ENCODE results near the gene NCAN. TPM values are rescaled to one million over a fixed set of nuclear protein-coding genes. Genes with fewer than 3 reads are reported as not detected.

Gene NCAN
- total and polyA plus RNA-seq, 11 donors, result not detected

- no peak overlapping the region for H3K4me3 ChIP-seq
- no peaks in the 10 kb centered on the region for H3K36me3 ChIP-seq
- no peak for DNase-seq
- no peak overlapping the region for H3K27ac ChIP-seq
- intact Hi-C loops (cut with DNase I), result no loop called here
- no peak for TF ChIP-seq POLR2A (IDR thresholded peaks at IDR 0.05)
- TF ChIP-seq, protein P1, sequence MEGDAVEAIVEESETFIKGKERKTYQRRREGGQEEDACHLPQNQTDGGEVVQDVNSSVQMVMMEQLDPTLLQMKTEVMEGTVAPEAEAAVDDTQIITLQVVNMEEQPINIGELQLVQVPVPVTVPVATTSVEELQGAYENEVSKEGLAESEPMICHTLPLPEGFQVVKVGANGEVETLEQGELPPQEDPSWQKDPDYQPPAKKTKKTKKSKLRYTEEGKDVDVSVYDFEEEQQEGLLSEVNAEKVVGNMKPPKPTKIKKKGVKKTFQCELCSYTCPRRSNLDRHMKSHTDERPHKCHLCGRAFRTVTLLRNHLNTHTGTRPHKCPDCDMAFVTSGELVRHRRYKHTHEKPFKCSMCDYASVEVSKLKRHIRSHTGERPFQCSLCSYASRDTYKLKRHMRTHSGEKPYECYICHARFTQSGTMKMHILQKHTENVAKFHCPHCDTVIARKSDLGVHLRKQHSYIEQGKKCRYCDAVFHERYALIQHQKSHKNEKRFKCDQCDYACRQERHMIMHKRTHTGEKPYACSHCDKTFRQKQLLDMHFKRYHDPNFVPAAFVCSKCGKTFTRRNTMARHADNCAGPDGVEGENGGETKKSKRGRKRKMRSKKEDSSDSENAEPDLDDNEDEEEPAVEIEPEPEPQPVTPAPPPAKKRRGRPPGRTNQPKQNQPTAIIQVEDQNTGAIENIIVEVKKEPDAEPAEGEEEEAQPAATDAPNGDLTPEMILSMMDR (IDR thresholded peaks at IDR 0.05), result no peak
- H3K27me3 ChIP-seq, result peaks cover 8 to 90% (median 36%) of the 10 kb centered on the region in 9 donors
- peaks cover 0 to 10% (median 0%) of the 10 kb centered on the region in 12 donors for H3K4me1 ChIP-seq
- peaks cover 0 to 8% (median 0%) of the 10 kb centered on the region in 12 donors for H3K9me3 ChIP-seq
- 65 to 79% (median 68%) methylated on average over 8 to 14 of the region's 14 CpGs for WGBS, 4 donors
- ATAC-seq, result no peak
Observed at GRCh38 chr19:19257137-19257536, 45.4 kb downstream of the NCAN start.

DNA sequence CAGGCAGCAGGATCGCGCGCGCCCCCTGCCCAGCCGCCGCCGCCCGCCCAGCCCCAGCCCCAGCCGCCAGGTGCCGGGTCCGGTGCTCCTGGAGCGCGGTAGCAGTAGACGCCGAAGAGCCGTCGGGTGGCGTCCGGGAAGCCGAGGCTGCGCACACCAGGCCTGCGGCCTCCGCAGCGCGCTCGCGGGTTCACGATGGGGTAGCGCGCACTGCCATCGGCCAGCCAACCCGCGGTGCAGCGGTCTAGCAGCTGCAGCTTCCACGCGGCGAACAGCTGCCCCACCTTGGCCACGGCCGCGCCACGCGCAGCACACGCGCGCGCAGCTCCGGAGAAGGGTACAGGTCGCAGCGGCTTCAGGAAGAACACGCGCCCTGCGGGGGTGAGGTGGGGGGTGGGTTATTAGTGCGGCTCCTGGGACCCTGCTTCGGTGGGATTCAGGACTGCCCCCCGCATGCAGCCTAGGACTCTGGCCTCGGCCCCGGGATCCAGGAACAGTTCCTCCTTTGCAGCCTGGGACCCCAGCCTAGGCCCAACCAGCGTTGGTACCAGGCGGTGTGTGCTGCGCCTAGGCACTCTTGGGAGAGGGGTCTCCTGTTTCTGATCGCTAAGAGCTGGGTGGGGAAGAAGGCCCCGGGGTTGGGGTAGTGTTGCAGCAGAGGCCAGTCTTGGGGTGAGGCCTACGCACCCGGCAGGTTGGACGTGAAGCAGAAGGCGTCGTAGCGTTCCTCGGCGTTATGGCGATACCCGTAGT, 46.3 kb downstream of the NCAN start:
- 67 to 83% (median 76%) methylated on average over 28 to 72 of the region's 72 CpGs for WGBS, 4 donors
- ATAC-seq (no peak), DNase-seq (no peak)
- H3K27me3 ChIP-seq, result peaks cover 8 to 90% (median 42%) of the 10 kb centered on the region in 9 donors
- H3K36me3 ChIP-seq, result no peaks in the 10 kb centered on the region
- peaks cover 0 to 10% (median 0%) of the 10 kb centered on the region in 12 donors for H3K4me1 ChIP-seq
- H3K9me3 ChIP-seq, result peaks cover 0 to 8% (median 0%) of the 10 kb centered on the region in 12 donors
- intact Hi-C loops (cut with DNase I), result no loop called here
- H3K4me3 ChIP-seq, result no peak overlapping the region
- H3K27ac ChIP-seq, result no peak overlapping the region
- no peak for TF ChIP-seq POLR2A (IDR thresholded peaks at IDR 0.05)
- TF ChIP-seq, protein P1 (IDR thresholded peaks at IDR 0.05), result no peak

GRCh38 chr19:19258589-19259338, 47.0 kb downstream of the NCAN start:
- H3K9me3 ChIP-seq, result peaks cover 0 to 8% (median 0%) of the 10 kb centered on the region in 12 donors
- peaks cover 0 to 10% (median 0%) of the 10 kb centered on the region in 12 donors for H3K4me1 ChIP-seq
- intact Hi-C loops (cut with DNase I), result no loop called here
- peaks cover 8 to 88% (median 44%) of the 10 kb centered on the region in 9 donors for H3K27me3 ChIP-seq
- H3K27ac ChIP-seq, result no peak overlapping the region
- TF ChIP-seq POLR2A (IDR thresholded peaks at IDR 0.05), result no peak
- TF ChIP-seq, protein P1 (IDR thresholded peaks at IDR 0.05), result no peak
- DNase-seq (peak in 1 of 5 donors; percentile 8), ATAC-seq (no peak)
- no peaks in the 10 kb centered on the region for H3K36me3 ChIP-seq
- H3K4me3 ChIP-seq, result no peak overlapping the region
- 89 to 94% (median 91%) methylated on average over 40 to 41 of the region's 41 CpGs for WGBS, 4 donors

- Histone ChIP-seq H3K36me3 (no peaks in the 10 kb centered on the region), H3K27me3 (peaks cover 8 to 86% (median 43%) of the 10 kb centered on the region in 9 donors), H3K27ac (no peak overlapping the region), H3K4me3 (no peak overlapping the region), H3K9me3 (peaks cover 0 to 8% (median 0%) of the 10 kb centered on the region in 12 donors), H3K4me1 (peaks cover 0 to 10% (median 0%) of the 10 kb centered on the region in 12 donors)
- TF ChIP-seq, protein P1 (IDR thresholded peaks at IDR 0.05), result no peak
- no peak for TF ChIP-seq POLR2A (IDR thresholded peaks at IDR 0.05)
- intact Hi-C loops (cut with DNase I), result no loop called here
- DNase-seq, result peak in 1 of 5 donors; percentile 4
- no peak for ATAC-seq
- WGBS, 4 donors, result 62 to 91% (median 76%) methylated on average over 2 of the region's 2 CpGs
Observed at GRCh38 chr19:19259741-19260140, 48.0 kb downstream of the NCAN start.
